Erythroblast (primary cell): ENCODE measurements around the gene USP5.

Source experiments
- GATA1 ChIP-seq: IDR thresholded peaks from 2 replicates; pipeline ENCODE4 v1.6.1; 2011; ENCODE audit warnings: low read depth, mild to moderate bottlenecking, control low read depth, low read length, moderate library complexity
- POLR2A ChIP-seq: IDR thresholded peaks from 2 replicates; pipeline ENCODE4 v1.6.1; 2011; ENCODE audit warnings: mild to moderate bottlenecking, low read length

DNA sequence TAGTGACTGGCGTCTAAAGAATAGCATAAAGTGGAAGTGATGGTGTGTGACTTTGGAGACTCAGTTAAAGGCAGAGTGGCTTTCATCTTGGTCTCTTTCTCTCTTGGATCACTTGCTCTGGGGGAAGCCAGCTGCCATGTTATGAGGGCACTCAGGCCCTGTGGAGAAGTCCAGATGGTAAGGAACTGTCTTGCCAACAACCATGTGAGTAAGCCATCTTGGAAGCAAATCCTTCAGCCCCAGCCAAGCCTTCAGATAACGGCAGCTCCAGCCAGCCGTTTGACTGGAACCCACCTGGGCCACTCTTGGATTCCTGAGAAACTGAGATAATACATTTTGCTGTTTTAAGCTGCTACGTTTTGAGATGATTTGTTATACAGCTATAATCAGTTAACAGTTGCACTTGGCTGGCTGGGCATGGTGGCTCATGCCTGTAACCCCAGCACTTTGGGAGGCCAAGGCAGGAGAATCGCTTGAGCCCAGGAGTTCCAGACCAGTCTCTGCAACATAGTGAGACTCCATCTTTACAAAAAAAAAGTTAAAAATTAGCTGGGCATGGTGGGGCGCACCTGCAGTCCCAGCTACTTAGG, 45.0 kb downstream of the USP5 start:
- TF ChIP-seq POLR2A = no peak
- no peak for TF ChIP-seq GATA1
